ENCODE data around the gene POU6F2.

- TF ChIP-seq, protein P1, sequence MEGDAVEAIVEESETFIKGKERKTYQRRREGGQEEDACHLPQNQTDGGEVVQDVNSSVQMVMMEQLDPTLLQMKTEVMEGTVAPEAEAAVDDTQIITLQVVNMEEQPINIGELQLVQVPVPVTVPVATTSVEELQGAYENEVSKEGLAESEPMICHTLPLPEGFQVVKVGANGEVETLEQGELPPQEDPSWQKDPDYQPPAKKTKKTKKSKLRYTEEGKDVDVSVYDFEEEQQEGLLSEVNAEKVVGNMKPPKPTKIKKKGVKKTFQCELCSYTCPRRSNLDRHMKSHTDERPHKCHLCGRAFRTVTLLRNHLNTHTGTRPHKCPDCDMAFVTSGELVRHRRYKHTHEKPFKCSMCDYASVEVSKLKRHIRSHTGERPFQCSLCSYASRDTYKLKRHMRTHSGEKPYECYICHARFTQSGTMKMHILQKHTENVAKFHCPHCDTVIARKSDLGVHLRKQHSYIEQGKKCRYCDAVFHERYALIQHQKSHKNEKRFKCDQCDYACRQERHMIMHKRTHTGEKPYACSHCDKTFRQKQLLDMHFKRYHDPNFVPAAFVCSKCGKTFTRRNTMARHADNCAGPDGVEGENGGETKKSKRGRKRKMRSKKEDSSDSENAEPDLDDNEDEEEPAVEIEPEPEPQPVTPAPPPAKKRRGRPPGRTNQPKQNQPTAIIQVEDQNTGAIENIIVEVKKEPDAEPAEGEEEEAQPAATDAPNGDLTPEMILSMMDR (conservative IDR thresholded peaks at IDR 0.05; ENCODE audit: low read length) = no peak
- TF ChIP-seq EZH2phosphoT487 (IDR thresholded peaks at IDR 0.05; ENCODE audit: borderline replicate concordance) = no peak
These were observed 24.5 kb upstream of the POU6F2 start for GRCh38 chr7:38953227-38953626.

Data from Loucy (cell line).